Gastroesophageal sphincter (tissue), 4 donors: ENCODE data around the gene DUSP15. TPM values are rescaled to one million over a fixed set of nuclear protein-coding genes. Genes with fewer than 3 reads are reported as not detected.
"Not testable (repeated sequence)": the region's sequence is repeated elsewhere in the genome, so short reads cannot be mapped to it uniquely, and the experiment has no call there.

Experiments used
- ATAC-seq: fragments of 150-250 bp; one replicate; pipeline ENCODE4 v1.9.1; 2016; ENCODE audit warnings: mild to moderate bottlenecking, moderate library complexity
- H3K27ac ChIP-seq, 4 donors: fragments of 200-600 bp; sonication (generic) in 3 of 4; 1 replicate in 3 of 4; 2 replicates in 1 of 4; pipeline ENCODE4 v1.5.1; 2016 to 2019
- H3K27me3 ChIP-seq: fragments of 200-600 bp; sonication (generic); one replicate; pipeline ENCODE4 v1.5.1; 2019
- H3K36me3 ChIP-seq, 2 donors: fragments of 200-600 bp; sonication (generic); one replicate each; pipeline ENCODE4 v1.5.1; 2019; ENCODE audit warnings: control low read depth in 1 of 2
- H3K4me1 ChIP-seq, 3 donors: fragments of 200-600 bp; sonication (generic); 1 replicate in 2 of 3; 2 replicates in 1 of 3; pipeline ENCODE4 v1.5.1; 2016 to 2019; ENCODE audit warnings: control low read depth in 2 of 3
- H3K4me3 ChIP-seq, 2 donors: fragments of 200-600 bp; sonication (generic); one replicate each; pipeline ENCODE4 v1.5.1; 2019; ENCODE audit warnings: mild to moderate bottlenecking in 1 of 2, moderate library complexity in 1 of 2
- H3K9me3 ChIP-seq, 3 donors: fragments of 200-600 bp; sonication (generic); one replicate each; pipeline ENCODE4 v1.5.1; 2017 to 2019; ENCODE audit warnings: control low read depth in 2 of 3
- EP300 ChIP-seq: sonication (generic); formaldehyde crosslinking; IDR thresholded peaks from one replicate; pipeline ENCODE4 v1.6.1; 2017; ENCODE audit warnings: antibody characterized with exemption, mild to moderate bottlenecking
- POLR2A ChIP-seq, 2 donors: fragments of 450-650 bp; IDR thresholded peaks; one replicate each; pipeline ENCODE4 v1.6.1; 2017; ENCODE audit warnings: antibody characterized with exemption in 2 of 2, mild to moderate bottlenecking in 2 of 2, moderate library complexity in 1 of 2
- POLR2AphosphoS5 ChIP-seq: sonication (generic); formaldehyde crosslinking; IDR thresholded peaks from one replicate; pipeline ENCODE4 v1.6.1; 2017; ENCODE audit warnings: antibody characterized with exemption
- WGBS, 2 donors: methylation state at CpG; one replicate each; pipeline ENCODE4 v1.1.5; 2018; ENCODE audit warnings: low coverage in 1 of 2; 5-methylcytosine and 5-hydroxymethylcytosine counted together
- total RNA-seq, 4 donors: library from RNA; depleted of rRNA; stranded (reverse); fragments of >200 nt; gene quantifications; one replicate each; pipeline ENCODE4 v1.1.0, GENCODE V29; 2016
- TF ChIP-seq, protein P1 (sequence below), 4 experiments: fragments of 200-600 bp in 2 of 4; fragments of 450-650 bp in 2 of 4; sonication (generic) in 1 of 4; IDR thresholded peaks; one replicate each; pipeline ENCODE4 v1.5.1; 2017 to 2019; ENCODE audit warnings: antibody characterized with exemption in 4 of 4, mild to moderate bottlenecking in 2 of 4, moderate library complexity in 2 of 4

Gene DUSP15, protein sequence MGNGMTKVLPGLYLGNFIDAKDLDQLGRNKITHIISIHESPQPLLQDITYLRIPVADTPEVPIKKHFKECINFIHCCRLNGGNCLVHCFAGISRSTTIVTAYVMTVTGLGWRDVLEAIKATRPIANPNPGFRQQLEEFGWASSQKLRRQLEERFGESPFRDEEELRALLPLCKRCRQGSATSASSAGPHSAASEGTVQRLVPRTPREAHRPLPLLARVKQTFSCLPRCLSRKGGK
- total RNA-seq = 1 to 10 TPM; 1.5 to 8.2 (median 4.5) TPM

DNA sequence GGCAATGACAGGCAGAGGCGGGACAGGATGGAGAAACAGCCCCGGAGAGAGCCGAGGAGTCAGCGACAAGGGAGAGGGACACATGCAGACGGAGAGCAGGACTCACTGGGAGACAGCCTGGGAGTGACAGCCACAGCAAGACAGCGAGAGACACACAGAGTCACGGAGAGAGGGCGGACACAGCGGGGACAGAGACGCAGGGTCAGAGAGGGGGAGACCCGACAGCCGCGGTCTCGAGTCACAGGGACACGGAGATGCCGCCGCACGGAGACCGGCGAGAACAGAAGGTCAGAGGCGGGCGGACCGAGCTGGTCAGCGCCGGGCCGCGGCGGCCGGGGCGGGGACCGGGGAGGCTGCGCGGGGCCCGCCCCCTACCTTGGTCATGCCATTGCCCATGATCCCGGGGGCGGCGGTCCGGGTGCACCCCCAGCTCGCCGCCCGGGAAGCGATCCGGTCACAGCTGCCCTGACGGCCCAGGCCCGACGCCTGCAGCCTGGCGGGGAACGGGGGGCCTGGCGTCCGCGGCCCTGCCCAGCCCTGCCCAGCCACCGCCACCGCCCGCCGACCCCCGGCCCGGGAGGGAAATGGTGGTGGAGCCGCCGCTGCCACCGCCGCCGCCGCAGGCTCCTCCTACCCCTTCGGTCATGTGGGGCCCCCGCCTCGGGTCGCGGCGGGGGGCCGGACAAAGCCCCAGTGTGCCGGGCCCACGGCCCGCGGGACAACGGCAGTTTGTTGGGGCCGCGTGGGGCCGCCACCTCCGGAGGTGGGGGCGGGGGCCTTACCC is at the start of gene DUSP15, which contains the start of gene TTLL9:
Gene DUSP15 (minus strand): TSS at position 586 of the 784 bp plus-strand sequence. CDS start 190 bp downstream, at position 396.
Gene TTLL9 (plus strand): TSS at position 693 of the 784 bp plus-strand sequence. CDS start 493 bp downstream, outside the sequence.
- peak within 1 kb of the TSS; percentile 36 to 88 for H3K4me3 ChIP-seq
- peak within 1 kb of the TSS in 3 of 4 donors; percentile 65 to 77 (median 68) for H3K27ac ChIP-seq
- H3K9me3 ChIP-seq = no peaks in the 10 kb centered on the region
- WGBS, 2 donors = 0 to 1% methylated on average over 10 to 20 of the region's 80 CpGs
- TF ChIP-seq POLR2A (IDR thresholded peaks at IDR 0.05) (no peak), EP300 (no peak), POLR2AphosphoS5 (no peak)
- TF ChIP-seq, protein P1, sequence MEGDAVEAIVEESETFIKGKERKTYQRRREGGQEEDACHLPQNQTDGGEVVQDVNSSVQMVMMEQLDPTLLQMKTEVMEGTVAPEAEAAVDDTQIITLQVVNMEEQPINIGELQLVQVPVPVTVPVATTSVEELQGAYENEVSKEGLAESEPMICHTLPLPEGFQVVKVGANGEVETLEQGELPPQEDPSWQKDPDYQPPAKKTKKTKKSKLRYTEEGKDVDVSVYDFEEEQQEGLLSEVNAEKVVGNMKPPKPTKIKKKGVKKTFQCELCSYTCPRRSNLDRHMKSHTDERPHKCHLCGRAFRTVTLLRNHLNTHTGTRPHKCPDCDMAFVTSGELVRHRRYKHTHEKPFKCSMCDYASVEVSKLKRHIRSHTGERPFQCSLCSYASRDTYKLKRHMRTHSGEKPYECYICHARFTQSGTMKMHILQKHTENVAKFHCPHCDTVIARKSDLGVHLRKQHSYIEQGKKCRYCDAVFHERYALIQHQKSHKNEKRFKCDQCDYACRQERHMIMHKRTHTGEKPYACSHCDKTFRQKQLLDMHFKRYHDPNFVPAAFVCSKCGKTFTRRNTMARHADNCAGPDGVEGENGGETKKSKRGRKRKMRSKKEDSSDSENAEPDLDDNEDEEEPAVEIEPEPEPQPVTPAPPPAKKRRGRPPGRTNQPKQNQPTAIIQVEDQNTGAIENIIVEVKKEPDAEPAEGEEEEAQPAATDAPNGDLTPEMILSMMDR (IDR thresholded peaks at IDR 0.05) = no peak
- H3K36me3 ChIP-seq = no peaks in the 10 kb centered on the region
- H3K4me1 ChIP-seq = peaks cover 0 to 24% (median 8%) of the 10 kb centered on the region in 3 donors
- H3K27me3 ChIP-seq = no peaks in the 10 kb centered on the region
- peak; percentile 91 for ATAC-seq

DNA sequence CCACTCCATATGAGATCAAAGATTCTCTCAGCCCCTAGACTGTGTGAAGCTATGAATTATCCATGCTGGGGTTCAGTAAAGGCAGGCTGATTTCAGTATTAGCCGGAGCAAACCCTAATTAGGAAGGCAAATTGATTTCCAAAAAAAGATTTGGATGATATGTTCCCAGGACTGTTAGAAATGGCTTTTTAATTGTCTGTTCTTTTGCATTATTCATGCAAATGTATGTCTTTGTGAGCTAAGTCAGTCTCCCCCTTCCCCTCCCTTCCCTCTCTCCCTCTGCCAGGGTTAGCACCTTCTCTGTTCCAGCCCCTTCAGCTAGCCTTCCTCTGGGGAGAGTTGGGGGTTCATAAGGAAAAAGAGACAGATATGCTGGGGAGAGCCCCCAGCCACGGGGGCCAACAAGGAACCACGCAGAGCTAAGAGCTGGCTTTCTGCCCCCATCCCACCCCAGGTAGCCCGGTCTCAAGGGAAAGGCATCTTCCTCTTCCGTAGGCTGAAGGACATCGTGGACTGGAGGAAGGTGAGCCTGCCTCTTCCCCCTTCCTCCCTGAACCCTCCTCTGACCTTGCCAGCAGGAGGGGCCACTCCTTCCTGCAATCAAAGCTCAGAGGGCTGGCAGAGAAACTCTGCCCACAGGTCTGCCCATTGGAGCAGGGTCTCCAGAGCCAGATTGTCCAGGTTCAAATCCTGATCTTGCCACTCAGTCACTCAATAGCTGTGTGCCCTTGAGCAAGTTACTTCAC is 49.3 kb upstream of the DUSP15 start:
- TF ChIP-seq EP300 (no peak), POLR2AphosphoS5 (no peak), POLR2A (IDR thresholded peaks at IDR 0.05) (no peak)
- TF ChIP-seq, protein P1 (IDR thresholded peaks at IDR 0.05) = no peak
- no peaks in the 10 kb centered on the region for H3K36me3 ChIP-seq
- no peak for ATAC-seq
- no peak overlapping the region for H3K27ac ChIP-seq
- no peak overlapping the region for H3K4me3 ChIP-seq
- peaks cover 45% of the 10 kb centered on the region for H3K27me3 ChIP-seq
- 32 to 33% methylated on average over 3 to 4 of the region's 6 CpGs for WGBS, 2 donors
- H3K4me1 ChIP-seq = no peaks in the 10 kb centered on the region
- H3K9me3 ChIP-seq = no peaks in the 10 kb centered on the region

DNA sequence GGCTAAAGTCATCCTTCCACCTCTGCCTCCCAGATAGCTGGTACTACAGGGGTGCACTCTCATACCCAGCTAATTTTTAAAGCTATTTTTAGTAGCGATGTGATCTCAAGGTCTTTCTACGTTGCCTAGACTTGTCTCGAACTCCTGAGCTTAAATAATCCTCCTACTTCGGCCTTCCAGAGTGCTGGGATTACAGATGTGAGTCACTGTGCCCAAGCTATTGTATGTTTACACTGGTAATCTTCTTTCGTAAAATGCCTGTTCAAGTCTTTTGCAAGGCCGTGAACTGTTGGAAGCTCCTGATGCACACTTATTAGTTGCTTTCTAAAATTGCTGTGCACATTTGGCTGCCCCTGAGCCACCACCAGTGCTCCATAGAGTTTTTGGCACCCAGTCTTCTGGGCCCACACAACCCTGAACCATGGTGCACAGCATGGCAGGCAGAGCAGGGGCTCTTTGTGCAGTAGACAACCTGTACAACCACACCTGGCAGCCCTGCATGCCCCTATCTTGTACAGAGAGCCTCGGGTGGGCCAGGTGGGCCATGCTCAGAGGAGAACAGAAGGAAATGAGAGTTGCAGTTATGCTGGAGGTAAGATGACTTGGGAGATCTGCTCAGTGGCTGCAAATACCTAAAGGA is 48.3 kb upstream of the DUSP15 start:
- TF ChIP-seq EP300 = no peak
- no peak for TF ChIP-seq POLR2A (IDR thresholded peaks at IDR 0.05)
- TF ChIP-seq, protein P1 (IDR thresholded peaks at IDR 0.05) = no peak
- no peak for TF ChIP-seq POLR2AphosphoS5
- Histone ChIP-seq H3K27ac (no peak overlapping the region), H3K36me3 (no peaks in the 10 kb centered on the region), H3K4me3 (no peak overlapping the region), H3K4me1 (no peaks in the 10 kb centered on the region), H3K27me3 (peaks cover 35% of the 10 kb centered on the region), H3K9me3 (no peaks in the 10 kb centered on the region)
- WGBS, 2 donors = 70 to 86% methylated on average over 4 to 6 of the region's 7 CpGs
- no peak for ATAC-seq

DNA sequence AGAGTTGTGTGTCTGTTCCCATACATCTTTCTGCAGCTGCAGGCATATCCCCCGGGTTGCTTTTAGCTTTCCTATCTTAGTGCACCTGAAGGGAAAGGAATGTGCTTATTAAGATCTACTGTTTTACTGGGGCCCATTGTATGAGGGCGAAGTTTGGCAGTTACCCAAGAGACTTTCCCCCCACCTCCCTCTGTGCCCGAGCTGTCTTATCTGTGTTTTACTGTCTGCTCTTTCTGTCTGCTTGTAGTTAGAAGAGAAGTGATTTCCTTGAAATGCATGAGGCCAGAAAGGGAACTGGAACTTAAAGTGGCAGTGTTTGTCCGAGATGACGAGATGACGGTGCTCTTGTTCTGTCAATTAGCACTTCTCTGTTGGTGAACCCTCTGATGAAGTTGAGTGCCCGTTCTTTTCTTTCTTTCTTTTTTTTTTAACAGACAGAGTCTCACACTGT is 47.7 kb upstream of the DUSP15 start:
- H3K27ac ChIP-seq, H3K4me1 ChIP-seq, H3K4me3 ChIP-seq, ATAC-seq, H3K9me3 ChIP-seq, H3K36me3 ChIP-seq: not testable (repeated sequence)
- H3K27me3 ChIP-seq = peaks cover 31% of the 10 kb centered on the region
- WGBS, 2 donors = 9 to 46% methylated on average over 7 of the region's 7 CpGs

DNA sequence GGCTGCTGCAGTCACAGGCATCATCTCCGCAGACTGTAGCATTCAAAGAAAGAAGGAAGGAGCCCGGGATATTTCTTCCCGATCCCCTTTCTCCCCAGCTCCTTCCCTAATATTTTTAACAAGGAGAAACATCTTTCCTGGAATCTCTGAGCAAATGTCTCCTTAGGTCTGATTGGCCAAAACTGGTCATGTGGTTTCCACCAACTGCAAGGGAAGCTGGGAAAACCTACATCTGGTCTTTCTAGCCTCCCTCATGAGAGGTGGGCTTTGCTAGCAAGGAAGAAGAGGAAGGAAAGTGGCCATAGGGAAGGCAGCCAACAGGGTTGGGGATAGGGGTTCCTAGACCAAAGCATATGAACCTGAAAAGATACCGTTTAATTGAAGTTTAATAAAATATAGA is 46.4 kb upstream of the DUSP15 start:
- no peak overlapping the region for H3K4me3 ChIP-seq
- WGBS, 2 donors = 88 to 97% methylated on average over 3 to 4 of the region's 4 CpGs
- H3K4me1 ChIP-seq = no peaks in the 10 kb centered on the region
- no peak for ATAC-seq
- H3K36me3 ChIP-seq = no peaks in the 10 kb centered on the region
- no peaks in the 10 kb centered on the region for H3K9me3 ChIP-seq
- no peak for TF ChIP-seq EP300
- TF ChIP-seq, protein P1 (IDR thresholded peaks at IDR 0.05) = no peak
- TF ChIP-seq POLR2A (IDR thresholded peaks at IDR 0.05) = no peak
- TF ChIP-seq POLR2AphosphoS5 = no peak
- H3K27me3 ChIP-seq = peaks cover 28% of the 10 kb centered on the region
- H3K27ac ChIP-seq = no peak overlapping the region
